Fibroblast of villous mesenchyme (primary cell): Measurements from ENCODE around the gene UBA6. TPM values are rescaled to one million over a fixed set of nuclear protein-coding genes. Genes with fewer than 3 reads are reported as not detected.
A peak's percentile ranks its signal among the peaks of the same experiment; 100 is the strongest.

ENCODE experiments used
- DNase-seq: peaks from one replicate; pipeline ENCODE4 v3.0.0-alpha.2; 2010; ENCODE audit warnings: low read depth
- H3K4me3 ChIP-seq: 2 replicates; pipeline ENCODE4 v1.5.1; 2011; ENCODE audit warnings: low read depth, mild to moderate bottlenecking, low read length
- total RNA-seq: library from RNA; depleted of rRNA; stranded (reverse); fragments of >200 nt; gene quantifications from 2 replicates; pipeline ENCODE4 v1.2.3, GENCODE V29; 2012
- TF ChIP-seq, protein P1 (sequence below): IDR thresholded peaks from 2 replicates; pipeline ENCODE4 v1.5.1; 2012; ENCODE audit warnings: low read depth, mild to moderate bottlenecking, low read length; ENCODE audit not compliant: insufficient read depth

UBA6 gene
- total RNA-seq, 1 donor: 88.1 TPM

- peak; percentile 61 for DNase-seq
- TF ChIP-seq, protein P1, sequence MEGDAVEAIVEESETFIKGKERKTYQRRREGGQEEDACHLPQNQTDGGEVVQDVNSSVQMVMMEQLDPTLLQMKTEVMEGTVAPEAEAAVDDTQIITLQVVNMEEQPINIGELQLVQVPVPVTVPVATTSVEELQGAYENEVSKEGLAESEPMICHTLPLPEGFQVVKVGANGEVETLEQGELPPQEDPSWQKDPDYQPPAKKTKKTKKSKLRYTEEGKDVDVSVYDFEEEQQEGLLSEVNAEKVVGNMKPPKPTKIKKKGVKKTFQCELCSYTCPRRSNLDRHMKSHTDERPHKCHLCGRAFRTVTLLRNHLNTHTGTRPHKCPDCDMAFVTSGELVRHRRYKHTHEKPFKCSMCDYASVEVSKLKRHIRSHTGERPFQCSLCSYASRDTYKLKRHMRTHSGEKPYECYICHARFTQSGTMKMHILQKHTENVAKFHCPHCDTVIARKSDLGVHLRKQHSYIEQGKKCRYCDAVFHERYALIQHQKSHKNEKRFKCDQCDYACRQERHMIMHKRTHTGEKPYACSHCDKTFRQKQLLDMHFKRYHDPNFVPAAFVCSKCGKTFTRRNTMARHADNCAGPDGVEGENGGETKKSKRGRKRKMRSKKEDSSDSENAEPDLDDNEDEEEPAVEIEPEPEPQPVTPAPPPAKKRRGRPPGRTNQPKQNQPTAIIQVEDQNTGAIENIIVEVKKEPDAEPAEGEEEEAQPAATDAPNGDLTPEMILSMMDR: no peak
Observed at GRCh38 chr4:67593741-67594175, 107.2 kb downstream of the UBA6 start.

GRCh38 chr4:67587156-67587555 lies 113.8 kb downstream of the UBA6 start:
- no peak for DNase-seq
- H3K4me3 ChIP-seq: no peak overlapping the region
- TF ChIP-seq, protein P1: no peak

More at GRCh38 chr4:67593741-67594175, 107.2 kb downstream of the UBA6 start:
- H3K4me3 ChIP-seq: no peak overlapping the region

GRCh38 chr4:67584496-67584895 lies 116.5 kb downstream of the UBA6 start:
- DNase-seq: no peak
- H3K4me3 ChIP-seq: no peak overlapping the region
- TF ChIP-seq, protein P1: no peak

DNA sequence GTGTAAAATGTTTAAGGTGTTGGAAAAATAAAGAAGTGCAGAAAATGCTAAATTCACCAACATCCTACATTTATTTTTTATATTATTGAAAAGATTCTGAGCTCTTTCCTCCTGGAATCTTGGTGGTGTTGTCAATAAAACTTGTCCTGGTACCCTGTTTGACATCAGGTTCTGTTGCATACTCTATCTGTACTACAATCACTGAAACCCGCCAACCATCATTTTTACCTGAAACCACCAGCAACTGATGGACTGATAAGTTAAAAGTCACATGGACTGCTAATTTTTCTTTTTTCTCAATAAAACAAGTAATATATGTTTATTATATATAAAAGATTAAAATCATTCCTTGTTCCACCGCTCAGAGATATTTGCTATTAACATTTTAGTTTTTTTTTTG lies 119.0 kb downstream of the UBA6 start:
- DNase-seq: no peak
- no peak overlapping the region for H3K4me3 ChIP-seq
- TF ChIP-seq, protein P1: no peak

- no peak for DNase-seq
- TF ChIP-seq, protein P1: no peak
- H3K4me3 ChIP-seq: no peak overlapping the region
Observed at GRCh38 chr4:67581208-67581857, 119.6 kb downstream of the UBA6 start.

DNA sequence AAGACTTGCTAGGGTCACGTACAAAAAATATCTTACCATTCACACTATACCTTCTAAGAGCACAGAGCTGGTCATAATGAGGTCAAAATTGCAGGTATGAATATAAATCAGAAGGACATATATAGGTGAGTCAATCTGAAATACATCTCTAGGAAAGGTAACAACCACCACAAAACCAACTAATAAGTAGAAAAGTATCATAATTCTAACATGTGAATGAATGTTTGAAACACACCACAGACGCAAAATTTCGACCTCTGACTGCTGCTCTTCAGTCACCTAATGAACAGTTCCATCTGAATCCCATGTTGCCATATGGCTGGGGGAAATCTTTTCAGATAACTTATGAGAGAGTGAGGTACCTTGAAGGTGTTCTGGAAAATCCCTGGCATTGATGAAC lies 120.4 kb downstream of the UBA6 start:
- TF ChIP-seq, protein P1: no peak
- H3K4me3 ChIP-seq: no peak overlapping the region
- no peak for DNase-seq

DNA sequence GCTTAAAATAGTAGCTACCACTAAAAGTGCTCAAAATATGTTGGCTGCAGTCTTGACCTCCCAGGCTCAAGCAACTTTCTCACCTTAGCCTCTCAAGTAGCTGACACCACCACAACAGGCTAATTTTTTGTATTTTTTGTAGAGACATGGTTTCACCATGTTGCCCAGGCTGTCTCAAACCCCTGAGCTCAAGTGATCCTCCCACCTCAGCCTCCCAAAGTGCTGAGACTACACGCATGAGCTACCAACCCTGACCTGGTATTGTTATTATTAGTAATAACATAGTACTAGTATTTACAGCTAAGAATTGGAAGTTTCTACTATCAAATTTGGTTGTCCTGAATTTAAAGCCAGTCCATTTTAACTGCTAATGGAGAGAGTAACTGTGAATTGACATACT lies 124.4 kb downstream of the UBA6 start:
- TF ChIP-seq, protein P1: no peak
- DNase-seq: no peak
- H3K4me3 ChIP-seq: no peak overlapping the region
